GM23338 (cell line): ENCODE results near the gene ITIH3. TPM values are rescaled to one million over a fixed set of nuclear protein-coding genes. Genes with fewer than 3 reads are reported as not detected.
A peak's percentile ranks its signal among the peaks of the same experiment; 100 is the strongest.

ENCODE experiments used
- ATAC-seq: fragments of 200-7000 bp; cut with Tn5 transposase; 3 replicates; pipeline ENCODE4 v1.9.1; 2020
- DNase-seq: peaks from one replicate; pipeline ENCODE4 v3.0.0-alpha.2; 2015; ENCODE audit warnings: low spot score
- H2AFZ ChIP-seq: fragments of 200-600 bp; sonication (generic); 2 replicates; pipeline ENCODE4 v1.8.0; 2016; ENCODE audit warnings: antibody characterized with exemption, mild to moderate bottlenecking, moderate library complexity
- H3F3A ChIP-seq: fragments of 200-600 bp; sonication (generic); replicated peaks from 2 replicates; pipeline ENCODE4 v1.8.0; 2017; ENCODE audit warnings: antibody characterized with exemption, mixed run types, low read depth
- H3K27ac ChIP-seq: fragments of 200-600 bp; sonication (generic); 2 replicates; pipeline ENCODE4 v1.6.1; 2016; ENCODE audit warnings: low read depth
- H3K27me3 ChIP-seq: fragments of 200-600 bp; sonication (generic); 2 replicates; pipeline ENCODE4 v1.8.0; 2016; ENCODE audit warnings: mild to moderate bottlenecking, mixed run types, moderate library complexity; ENCODE audit not compliant: insufficient read depth
- H3K36me3 ChIP-seq: fragments of 200-600 bp; sonication (generic); 2 replicates; pipeline ENCODE4 v1.8.0; 2016; ENCODE audit warnings: mild to moderate bottlenecking; ENCODE audit not compliant: insufficient read depth
- H3K4me1 ChIP-seq: fragments of 200-600 bp; sonication (generic); 2 replicates; pipeline ENCODE4 v1.8.0; 2016; ENCODE audit warnings: mild to moderate bottlenecking, moderate library complexity; ENCODE audit not compliant: insufficient read depth
- H3K4me2 ChIP-seq: fragments of 200-600 bp; sonication (generic); 2 replicates; pipeline ENCODE4 v1.7.1; 2017; ENCODE audit warnings: mixed run types
- H3K4me3 ChIP-seq: fragments of 200-600 bp; sonication (generic); 2 replicates; pipeline ENCODE4 v1.6.1; 2016; ENCODE audit warnings: mixed run types
- H3K79me2 ChIP-seq: fragments of 200-600 bp; sonication (generic); replicated peaks from 2 replicates; pipeline ENCODE4 v1.8.0; 2017; ENCODE audit warnings: mild to moderate bottlenecking; ENCODE audit not compliant: insufficient read depth
- H3K9me2 ChIP-seq: fragments of 200-600 bp; sonication (generic); 2 replicates; pipeline ENCODE4 v1.8.0; 2017; ENCODE audit not compliant: insufficient read depth
- H4K20me1 ChIP-seq: fragments of 200-600 bp; sonication (generic); replicated peaks from 2 replicates; pipeline ENCODE4 v1.8.0; 2017; ENCODE audit warnings: mild to moderate bottlenecking; ENCODE audit not compliant: insufficient read depth
- H3K27ac Mint-ChIP-seq: 2 replicates; pipeline ENCODE4 v1.8.0; 2020; ENCODE audit warnings: inconsistent platforms, mild to moderate bottlenecking, moderate library complexity, mixed read lengths
- H3K27me3 Mint-ChIP-seq: 3 replicates; pipeline ENCODE4 v1.8.0; 2022; ENCODE audit warnings: low read depth, mild to moderate bottlenecking, moderate library complexity, mixed read lengths, inconsistent platforms; ENCODE audit not compliant: insufficient read depth, poor library complexity
- H3K36me3 Mint-ChIP-seq: 3 replicates; pipeline ENCODE4 v1.8.0; 2021; ENCODE audit warnings: low read depth, mild to moderate bottlenecking, inconsistent platforms, moderate library complexity, mixed read lengths
- H3K4me1 Mint-ChIP-seq: 3 replicates; pipeline ENCODE4 v1.8.0; 2020; ENCODE audit warnings: mild to moderate bottlenecking, inconsistent platforms, mixed read lengths
- H3K4me3 Mint-ChIP-seq: 3 replicates; pipeline ENCODE4 v1.8.0; 2021; ENCODE audit warnings: moderate library complexity, mild to moderate bottlenecking, inconsistent platforms, mixed read lengths
- H3K9me3 Mint-ChIP-seq: 3 replicates; pipeline ENCODE4 v1.8.0; 2020; ENCODE audit warnings: moderate library complexity, mild to moderate bottlenecking, inconsistent platforms, mixed read lengths
- CREB1 ChIP-seq: fragments of 250-450 bp; sonication (Bioruptor Pico); IDR thresholded peaks from 2 replicates; pipeline ENCODE4 v1.5.0; 2020; ENCODE audit warnings: low read depth, mild to moderate bottlenecking, moderate library complexity
- EZH2phosphoT487 ChIP-seq: fragments of 200-600 bp; sonication (generic); IDR thresholded peaks from one replicate; pipeline ENCODE4 v1.8.1; 2018; ENCODE audit warnings: antibody characterized with exemption; ENCODE audit not compliant: unreplicated experiment
- POLR2AphosphoS5 ChIP-seq: IDR thresholded peaks from 2 replicates; pipeline ENCODE4 v1.6.1; 2016; ENCODE audit warnings: antibody characterized with exemption, low read depth
- STAT1 ChIP-seq: IDR thresholded peaks from one replicate; pipeline ENCODE4 v1.6.1; 2016; ENCODE audit warnings: antibody characterized with exemption; ENCODE audit not compliant: unreplicated experiment
- ZNF114 ChIP-seq: fragments of 250-450 bp; sonication (Bioruptor Pico); IDR thresholded peaks from 2 replicates; pipeline ENCODE4 v1.5.0; 2020; ENCODE audit warnings: mild to moderate bottlenecking, moderate library complexity
- ZNF331 ChIP-seq: fragments of 250-450 bp; sonication (Bioruptor Pico); IDR thresholded peaks from 2 replicates; pipeline ENCODE4 v1.5.0; 2020; ENCODE audit warnings: low read depth, mild to moderate bottlenecking, moderate library complexity
- polyA plus RNA-seq: library from polyadenylated mRNA; unstranded; fragments of >200 nt; fragmentation: Nextera tagmentation; extraction: Ambion mirVana; gene quantifications from 2 replicates; pipeline ENCODE4 v1.2.1, GENCODE V29; 2016
- total RNA-seq: library from RNA; depleted of rRNA; stranded (reverse); fragments of >200 nt; shearing (Covaris generic); gene quantifications from 2 replicates; pipeline ENCODE4 v1.2.3, GENCODE V29; 2014
- TF ChIP-seq, protein P1 (sequence below): IDR thresholded peaks from one replicate; pipeline ENCODE4 v1.6.1; 2018; ENCODE audit warnings: antibody characterized with exemption; ENCODE audit not compliant: unreplicated experiment
- TF ChIP-seq, protein P2 (sequence below), 2 experiments: fragments of 200-600 bp in 1 of 2; sonication (generic) in 1 of 2; conservative IDR thresholded peaks; 2 replicates each; pipeline versions ENCODE4 v1.5.1 to v1.6.1; 2016 to 2017; ENCODE audit warnings: antibody characterized with exemption in 2 of 2, low read depth in 2 of 2, mild to moderate bottlenecking in 2 of 2, moderate library complexity in 1 of 2

ITIH3 gene
- total and polyA plus RNA-seq, 2 experiments from 2014 or later: not detected

DNA sequence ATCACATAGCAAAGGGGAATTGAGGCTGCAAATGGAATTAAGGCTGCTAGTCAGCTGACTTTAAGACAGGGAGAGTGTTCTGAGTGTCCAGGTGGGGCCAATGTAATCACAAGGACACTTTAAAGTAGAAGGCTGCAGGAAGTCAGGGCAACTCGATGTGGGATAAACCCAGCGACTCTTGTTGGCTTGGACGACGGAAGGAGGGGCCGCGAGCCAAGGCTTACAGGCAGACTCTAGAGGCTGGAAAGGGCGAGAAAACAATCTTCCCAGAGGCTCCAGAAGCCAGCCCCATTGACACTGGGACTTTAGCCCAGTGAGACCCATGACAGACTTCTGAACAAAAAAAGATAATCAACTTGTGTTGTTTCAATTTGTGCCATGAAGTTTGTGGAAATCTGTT lies 53.1 kb downstream of the ITIH3 start:
- Histone ChIP-seq H3K4me1 (0 out of 2 replicates have a peak, but pooled peaks cover 4% of the 10 kb centered on the region), H4K20me1 (peaks cover 2% of the 10 kb centered on the region; the same call in 1 of the 2 replicates), H3K27ac (no peak overlapping the region), H3K79me2 (no peaks in the 10 kb centered on the region), H3K4me2 (no peak overlapping the region), H2AFZ (no peak overlapping the region), H3K36me3 (0 out of 2 replicates have a peak, but pooled peaks cover 3% of the 10 kb centered on the region), H3K27me3 (no peaks in the 10 kb centered on the region), H3F3A (no peaks in the 10 kb centered on the region), H3K9me2 (no peaks in the 10 kb centered on the region), H3K4me3 (no peak overlapping the region)
- TF ChIP-seq CREB1: no peak
- TF ChIP-seq, protein P1, sequence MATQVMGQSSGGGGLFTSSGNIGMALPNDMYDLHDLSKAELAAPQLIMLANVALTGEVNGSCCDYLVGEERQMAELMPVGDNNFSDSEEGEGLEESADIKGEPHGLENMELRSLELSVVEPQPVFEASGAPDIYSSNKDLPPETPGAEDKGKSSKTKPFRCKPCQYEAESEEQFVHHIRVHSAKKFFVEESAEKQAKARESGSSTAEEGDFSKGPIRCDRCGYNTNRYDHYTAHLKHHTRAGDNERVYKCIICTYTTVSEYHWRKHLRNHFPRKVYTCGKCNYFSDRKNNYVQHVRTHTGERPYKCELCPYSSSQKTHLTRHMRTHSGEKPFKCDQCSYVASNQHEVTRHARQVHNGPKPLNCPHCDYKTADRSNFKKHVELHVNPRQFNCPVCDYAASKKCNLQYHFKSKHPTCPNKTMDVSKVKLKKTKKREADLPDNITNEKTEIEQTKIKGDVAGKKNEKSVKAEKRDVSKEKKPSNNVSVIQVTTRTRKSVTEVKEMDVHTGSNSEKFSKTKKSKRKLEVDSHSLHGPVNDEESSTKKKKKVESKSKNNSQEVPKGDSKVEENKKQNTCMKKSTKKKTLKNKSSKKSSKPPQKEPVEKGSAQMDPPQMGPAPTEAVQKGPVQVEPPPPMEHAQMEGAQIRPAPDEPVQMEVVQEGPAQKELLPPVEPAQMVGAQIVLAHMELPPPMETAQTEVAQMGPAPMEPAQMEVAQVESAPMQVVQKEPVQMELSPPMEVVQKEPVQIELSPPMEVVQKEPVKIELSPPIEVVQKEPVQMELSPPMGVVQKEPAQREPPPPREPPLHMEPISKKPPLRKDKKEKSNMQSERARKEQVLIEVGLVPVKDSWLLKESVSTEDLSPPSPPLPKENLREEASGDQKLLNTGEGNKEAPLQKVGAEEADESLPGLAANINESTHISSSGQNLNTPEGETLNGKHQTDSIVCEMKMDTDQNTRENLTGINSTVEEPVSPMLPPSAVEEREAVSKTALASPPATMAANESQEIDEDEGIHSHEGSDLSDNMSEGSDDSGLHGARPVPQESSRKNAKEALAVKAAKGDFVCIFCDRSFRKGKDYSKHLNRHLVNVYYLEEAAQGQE: no peak
- no peak for TF ChIP-seq EZH2phosphoT487
- TF ChIP-seq STAT1: no peak
- TF ChIP-seq POLR2AphosphoS5: no peak
- TF ChIP-seq, protein P2, sequence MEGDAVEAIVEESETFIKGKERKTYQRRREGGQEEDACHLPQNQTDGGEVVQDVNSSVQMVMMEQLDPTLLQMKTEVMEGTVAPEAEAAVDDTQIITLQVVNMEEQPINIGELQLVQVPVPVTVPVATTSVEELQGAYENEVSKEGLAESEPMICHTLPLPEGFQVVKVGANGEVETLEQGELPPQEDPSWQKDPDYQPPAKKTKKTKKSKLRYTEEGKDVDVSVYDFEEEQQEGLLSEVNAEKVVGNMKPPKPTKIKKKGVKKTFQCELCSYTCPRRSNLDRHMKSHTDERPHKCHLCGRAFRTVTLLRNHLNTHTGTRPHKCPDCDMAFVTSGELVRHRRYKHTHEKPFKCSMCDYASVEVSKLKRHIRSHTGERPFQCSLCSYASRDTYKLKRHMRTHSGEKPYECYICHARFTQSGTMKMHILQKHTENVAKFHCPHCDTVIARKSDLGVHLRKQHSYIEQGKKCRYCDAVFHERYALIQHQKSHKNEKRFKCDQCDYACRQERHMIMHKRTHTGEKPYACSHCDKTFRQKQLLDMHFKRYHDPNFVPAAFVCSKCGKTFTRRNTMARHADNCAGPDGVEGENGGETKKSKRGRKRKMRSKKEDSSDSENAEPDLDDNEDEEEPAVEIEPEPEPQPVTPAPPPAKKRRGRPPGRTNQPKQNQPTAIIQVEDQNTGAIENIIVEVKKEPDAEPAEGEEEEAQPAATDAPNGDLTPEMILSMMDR (conservative IDR thresholded peaks at IDR 0.05; ENCODE audit: low read depth in 2 of 2): no peak
- no peak for TF ChIP-seq ZNF331 (CRISPR knock-in tag)
- no peak for TF ChIP-seq ZNF114 (CRISPR knock-in tag)
- ATAC-seq: no peak
- no peaks in the 10 kb centered on the region for H3K9me3 Mint-ChIP-seq
- H3K36me3 Mint-ChIP-seq: peaks cover 35% of the 10 kb centered on the region
- H3K27ac Mint-ChIP-seq: peak overlapping the region; percentile 36; the same call in 1 of the 2 replicates
- no peak for DNase-seq
- peaks cover 11% of the 10 kb centered on the region for H3K4me1 Mint-ChIP-seq
- H3K27me3 Mint-ChIP-seq: peaks cover 3% of the 10 kb centered on the region
- no peak overlapping the region for H3K4me3 Mint-ChIP-seq

DNA sequence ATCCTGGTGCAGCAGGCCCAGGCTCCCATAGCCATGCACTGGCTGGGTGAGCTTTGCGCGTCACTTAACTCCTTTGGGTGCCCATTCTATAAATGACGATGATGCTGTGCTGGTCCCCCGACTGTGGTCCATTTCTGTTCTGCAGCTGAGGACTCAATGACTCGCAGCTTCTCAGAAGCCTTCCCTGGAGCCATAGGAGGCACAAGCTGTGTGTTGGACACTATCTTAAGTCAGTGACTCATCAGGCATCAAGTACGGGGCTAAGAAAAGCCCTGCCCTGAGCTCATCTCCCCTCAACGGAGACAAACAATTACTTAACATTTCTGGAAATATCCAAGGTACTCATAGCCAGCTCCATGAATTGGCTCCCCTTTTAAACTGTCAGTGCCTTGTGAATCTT lies 54.0 kb downstream of the ITIH3 start:
- no peak for ATAC-seq
- no peak overlapping the region for H3K27ac ChIP-seq

More for the DNA sequence above, 54.0 kb downstream of the ITIH3 start:
- Histone ChIP-seq H3K4me2 (no peak overlapping the region), H3K4me3 (no peak overlapping the region), H3K36me3 (0 out of 2 replicates have a peak, but pooled peaks cover 3% of the 10 kb centered on the region), H3K4me1 (0 out of 2 replicates have a peak, but pooled peaks cover 4% of the 10 kb centered on the region), H2AFZ (no peak overlapping the region), H3K79me2 (no peaks in the 10 kb centered on the region), H3K27me3 (no peaks in the 10 kb centered on the region), H3F3A (no peaks in the 10 kb centered on the region), H3K9me2 (no peaks in the 10 kb centered on the region), H4K20me1 (peaks cover 2% of the 10 kb centered on the region; the same call in 1 of the 2 replicates)
- H3K27ac Mint-ChIP-seq: no peak overlapping the region
- H3K4me1 Mint-ChIP-seq: peaks cover 6% of the 10 kb centered on the region
- peaks cover 3% of the 10 kb centered on the region for H3K27me3 Mint-ChIP-seq
- no peak for DNase-seq
- TF ChIP-seq, protein P2 (conservative IDR thresholded peaks at IDR 0.05; ENCODE audit: low read depth in 2 of 2): no peak
- TF ChIP-seq, protein P1: no peak
- peaks cover 32% of the 10 kb centered on the region for H3K36me3 Mint-ChIP-seq
- H3K4me3 Mint-ChIP-seq: no peak overlapping the region
- H3K9me3 Mint-ChIP-seq: no peaks in the 10 kb centered on the region
